Measurements from ENCODE around the gene ZNF524.

The ZNF524 gene

GRCh38 chr19:55649268-55650125, 49.4 kb downstream of the ZNF524 start:
- H3K79me2 ChIP-seq (ENCODE audit: insufficient read depth, low read depth), result peaks cover 17% of the 10 kb centered on the region
- no peak for TF ChIP-seq CTCF (conservative IDR thresholded peaks at IDR 0.05; ENCODE audit: low read depth, low read length)
- H3K4me2 ChIP-seq, result no peak overlapping the region
- no peak overlapping the region for H3K27ac ChIP-seq
- H3K4me3 ChIP-seq (IDR thresholded peaks at IDR 0.05; ENCODE audit: insufficient read depth, low read depth, low read length), result no peak overlapping the region
- no peak overlapping the region for H2AFZ ChIP-seq (ENCODE audit: low read depth)
- no peaks in the 10 kb centered on the region for H3K27me3 ChIP-seq (ENCODE audit: insufficient read depth, low read depth)
- H3K9ac ChIP-seq, result no peak overlapping the region
- no peaks in the 10 kb centered on the region for H3K36me3 ChIP-seq (ENCODE audit: insufficient read depth)
- no peaks in the 10 kb centered on the region for H4K20me1 ChIP-seq (ENCODE audit: insufficient read depth)
- peaks cover 10% of the 10 kb centered on the region for H3K4me1 ChIP-seq (ENCODE audit: low read depth, poor library complexity, severe bottlenecking)

- H3K27ac ChIP-seq, result no peak overlapping the region
- no peak overlapping the region for H3K9ac ChIP-seq
- peaks cover 4% of the 10 kb centered on the region for H3K4me1 ChIP-seq (ENCODE audit: low read depth, poor library complexity, severe bottlenecking)
- no peak overlapping the region for H2AFZ ChIP-seq (ENCODE audit: low read depth)
- H3K4me2 ChIP-seq, result no peak overlapping the region
- H3K4me3 ChIP-seq (IDR thresholded peaks at IDR 0.05; ENCODE audit: insufficient read depth, low read depth, low read length), result no peak overlapping the region
- peaks cover 11% of the 10 kb centered on the region; the same call in 1 of the 2 replicates for H3K79me2 ChIP-seq (ENCODE audit: insufficient read depth, low read depth)
- H3K36me3 ChIP-seq (ENCODE audit: insufficient read depth), result no peaks in the 10 kb centered on the region
- no peak for TF ChIP-seq CTCF (conservative IDR thresholded peaks at IDR 0.05; ENCODE audit: low read depth, low read length)
- no peaks in the 10 kb centered on the region for H4K20me1 ChIP-seq (ENCODE audit: insufficient read depth)
- no peaks in the 10 kb centered on the region for H3K27me3 ChIP-seq (ENCODE audit: insufficient read depth, low read depth)
Observed at GRCh38 chr19:55650126-55650557, 50.1 kb downstream of the ZNF524 start.

- Histone ChIP-seq H3K79me2 (ENCODE audit: insufficient read depth, low read depth) (peaks cover 9% of the 10 kb centered on the region), H3K4me2 (no peak overlapping the region), H3K36me3 (ENCODE audit: insufficient read depth) (no peaks in the 10 kb centered on the region), H2AFZ (ENCODE audit: low read depth) (no peak overlapping the region), H3K27ac (no peak overlapping the region), H3K27me3 (ENCODE audit: insufficient read depth, low read depth) (no peaks in the 10 kb centered on the region), H3K4me3 (IDR thresholded peaks at IDR 0.05; ENCODE audit: insufficient read depth, low read depth, low read length) (no peak overlapping the region), H3K9ac (no peak overlapping the region), H3K4me1 (ENCODE audit: low read depth, poor library complexity, severe bottlenecking) (no peaks in the 10 kb centered on the region), H4K20me1 (ENCODE audit: insufficient read depth) (no peaks in the 10 kb centered on the region)
- no peak for TF ChIP-seq CTCF (conservative IDR thresholded peaks at IDR 0.05; ENCODE audit: low read depth, low read length)
Observed at GRCh38 chr19:55650602-55651230, 50.6 kb downstream of the ZNF524 start.

- Histone ChIP-seq H3K4me3 (IDR thresholded peaks at IDR 0.05; ENCODE audit: insufficient read depth, low read depth, low read length) (no peak overlapping the region), H3K4me2 (no peak overlapping the region), H3K36me3 (ENCODE audit: insufficient read depth) (no peaks in the 10 kb centered on the region), H3K27ac (no peak overlapping the region), H3K27me3 (ENCODE audit: insufficient read depth, low read depth) (no peaks in the 10 kb centered on the region), H3K4me1 (ENCODE audit: low read depth, poor library complexity, severe bottlenecking) (peaks cover under 1% of the 10 kb centered on the region), H3K79me2 (ENCODE audit: insufficient read depth, low read depth) (peaks cover 9% of the 10 kb centered on the region), H3K9ac (no peak overlapping the region), H4K20me1 (ENCODE audit: insufficient read depth) (no peaks in the 10 kb centered on the region), H2AFZ (ENCODE audit: low read depth) (no peak overlapping the region)
- no peak for TF ChIP-seq CTCF (conservative IDR thresholded peaks at IDR 0.05; ENCODE audit: low read depth, low read length)
Observed at GRCh38 chr19:55651236-55651635, 51.1 kb downstream of the ZNF524 start.

Data from KMS-11 (cell line).